Esophagus muscularis mucosa (tissue), 4 donors: ENCODE measurements around the gene BMPR1B.

Experiments used
- EP300 ChIP-seq: sonication (generic); formaldehyde crosslinking; IDR thresholded peaks from one replicate; pipeline ENCODE4 v1.6.1; 2017; ENCODE audit warnings: antibody characterized with exemption
- POLR2A ChIP-seq: fragments of 450-650 bp; IDR thresholded peaks from one replicate; pipeline ENCODE4 v1.6.1; 2017; ENCODE audit warnings: antibody characterized with exemption, moderate library complexity, mild to moderate bottlenecking, low read depth
- TF ChIP-seq, protein P1 (sequence below), 3 experiments: fragments of 200-600 bp in 2 of 3; fragments of 450-650 bp in 1 of 3; sonication (generic) in 2 of 3; IDR thresholded peaks; one replicate each; pipeline ENCODE4 v1.5.1; 2017 to 2019; ENCODE audit warnings: antibody characterized with exemption in 3 of 3, mild to moderate bottlenecking in 2 of 3, moderate library complexity in 1 of 3

DNA sequence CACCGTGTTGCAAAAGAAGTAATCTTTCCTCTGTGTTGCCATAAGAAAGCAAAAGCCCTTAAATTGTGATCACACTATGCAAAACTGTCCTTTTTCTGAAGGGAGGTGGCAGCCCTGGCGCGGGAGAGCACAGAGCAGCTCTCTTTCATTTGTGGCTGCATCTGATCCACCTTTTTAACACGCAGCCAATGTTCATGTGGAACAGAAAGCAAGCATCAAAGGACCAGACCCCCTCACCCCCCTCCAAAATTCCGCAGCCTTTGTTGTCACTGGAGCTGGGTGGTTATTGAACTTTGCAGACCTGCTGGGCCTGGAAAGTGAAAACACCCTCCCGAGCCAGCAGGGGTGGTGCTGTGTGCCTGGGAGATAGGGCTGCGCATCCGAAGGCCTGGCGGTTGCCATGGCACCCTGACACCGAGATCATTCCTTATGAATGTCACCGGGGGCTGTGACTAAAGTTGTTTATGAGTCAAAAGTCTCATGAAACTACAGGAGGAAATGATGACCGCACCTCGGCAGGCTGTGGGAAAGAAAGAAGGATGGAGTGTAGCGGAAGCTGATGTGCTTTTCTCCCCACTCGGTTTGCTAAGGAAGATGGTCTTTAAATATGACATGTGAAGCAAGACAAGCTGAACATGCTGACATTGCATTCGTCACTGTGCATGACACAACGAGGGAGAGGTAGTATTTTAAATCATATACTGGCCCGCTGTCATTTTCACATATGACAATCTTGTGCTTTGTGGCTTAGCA, 423.7 kb downstream of the BMPR1B start:
- TF ChIP-seq, protein P1, sequence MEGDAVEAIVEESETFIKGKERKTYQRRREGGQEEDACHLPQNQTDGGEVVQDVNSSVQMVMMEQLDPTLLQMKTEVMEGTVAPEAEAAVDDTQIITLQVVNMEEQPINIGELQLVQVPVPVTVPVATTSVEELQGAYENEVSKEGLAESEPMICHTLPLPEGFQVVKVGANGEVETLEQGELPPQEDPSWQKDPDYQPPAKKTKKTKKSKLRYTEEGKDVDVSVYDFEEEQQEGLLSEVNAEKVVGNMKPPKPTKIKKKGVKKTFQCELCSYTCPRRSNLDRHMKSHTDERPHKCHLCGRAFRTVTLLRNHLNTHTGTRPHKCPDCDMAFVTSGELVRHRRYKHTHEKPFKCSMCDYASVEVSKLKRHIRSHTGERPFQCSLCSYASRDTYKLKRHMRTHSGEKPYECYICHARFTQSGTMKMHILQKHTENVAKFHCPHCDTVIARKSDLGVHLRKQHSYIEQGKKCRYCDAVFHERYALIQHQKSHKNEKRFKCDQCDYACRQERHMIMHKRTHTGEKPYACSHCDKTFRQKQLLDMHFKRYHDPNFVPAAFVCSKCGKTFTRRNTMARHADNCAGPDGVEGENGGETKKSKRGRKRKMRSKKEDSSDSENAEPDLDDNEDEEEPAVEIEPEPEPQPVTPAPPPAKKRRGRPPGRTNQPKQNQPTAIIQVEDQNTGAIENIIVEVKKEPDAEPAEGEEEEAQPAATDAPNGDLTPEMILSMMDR (IDR thresholded peaks at IDR 0.05), result no peak
- TF ChIP-seq POLR2A (no peak), EP300 (no peak)
